GM10847 (cell line): ENCODE measurements around the gene AGPAT3.

Experiments
- POLR2A ChIP-seq: IDR thresholded peaks from 2 replicates; pipeline ENCODE4 v1.6.1; 2011; ENCODE audit not compliant: insufficient read length; ENCODE audit errors: extremely low read depth

The AGPAT3 gene

GRCh38 chr21:43971201-43971991 lies 106.4 kb downstream of the AGPAT3 start:
- no peak for TF ChIP-seq POLR2A

GRCh38 chr21:43971992-43972255 lies 106.9 kb downstream of the AGPAT3 start:
- no peak for TF ChIP-seq POLR2A

GRCh38 chr21:43972850-43973633 lies 108.0 kb downstream of the AGPAT3 start:
- TF ChIP-seq POLR2A = no peak

GRCh38 chr21:43973634-43973955 lies 108.6 kb downstream of the AGPAT3 start:
- TF ChIP-seq POLR2A = no peak

- TF ChIP-seq POLR2A = peak; percentile 23
Observed at GRCh38 chr21:43974791-43975468, 109.9 kb downstream of the AGPAT3 start.

- no peak for TF ChIP-seq POLR2A
Observed at GRCh38 chr21:43975469-43976098, 110.6 kb downstream of the AGPAT3 start.

- no peak for TF ChIP-seq POLR2A
Observed at GRCh38 chr21:43976661-43977060, 111.6 kb downstream of the AGPAT3 start.

- no peak for TF ChIP-seq POLR2A
Observed at GRCh38 chr21:43978060-43978459, 113.0 kb downstream of the AGPAT3 start.

- no peak for TF ChIP-seq POLR2A
Observed at GRCh38 chr21:43979654-43980053, 114.6 kb downstream of the AGPAT3 start.

- no peak for TF ChIP-seq POLR2A
Observed at GRCh38 chr21:43981151-43981870, 116.3 kb downstream of the AGPAT3 start.

GRCh38 chr21:43981871-43982210 lies 116.8 kb downstream of the AGPAT3 start:
- TF ChIP-seq POLR2A = no peak

GRCh38 chr21:43982489-43983078 lies 117.6 kb downstream of the AGPAT3 start:
- TF ChIP-seq POLR2A = no peak

- TF ChIP-seq POLR2A = no peak
Observed at GRCh38 chr21:43983390-43983789, 118.4 kb downstream of the AGPAT3 start.

GRCh38 chr21:43983860-43984420 lies 118.9 kb downstream of the AGPAT3 start:
- TF ChIP-seq POLR2A = no peak
